Natural killer cell (primary cell): ENCODE measurements around the gene HAUS7. TPM values are rescaled to one million over a fixed set of nuclear protein-coding genes. Genes with fewer than 3 reads are reported as not detected.

Experiments
- ATAC-seq, 3 donors: fragments of 150-1000 bp in 2 of 3; fragments of 200-7000 bp in 1 of 3; cut with Tn5 transposase; 1 replicate in 1 of 3; 2 replicates in 2 of 3; pipeline ENCODE4 v1.10.0; 2021; ENCODE audit warnings: mild to moderate bottlenecking in 2 of 3, moderate library complexity in 2 of 3
- DNase-seq, 2 donors: peaks; one replicate each; pipeline versions ENCODE4 v3.0.0 to v3.0.0-alpha.2; 2013 to 2021; ENCODE audit warnings: mixed read lengths in 1 of 2
- H3K27ac ChIP-seq: one replicate; pipeline ENCODE4 v1.5.1; 2013; ENCODE audit warnings: mild to moderate bottlenecking, low read length
- H3K27me3 ChIP-seq: one replicate; pipeline ENCODE4 v1.6.1; 2013; ENCODE audit warnings: low read length; ENCODE audit not compliant: control insufficient read depth, insufficient read depth
- H3K36me3 ChIP-seq: one replicate; pipeline ENCODE4 v1.6.1; 2013; ENCODE audit warnings: low read length; ENCODE audit not compliant: control insufficient read depth, insufficient read depth
- H3K4me1 ChIP-seq: one replicate; pipeline ENCODE4 v1.6.1; 2013; ENCODE audit warnings: low read length; ENCODE audit not compliant: control insufficient read depth, insufficient read depth
- H3K4me3 ChIP-seq: one replicate; pipeline ENCODE4 v1.5.1; 2013; ENCODE audit warnings: low read length
- H3K9me3 ChIP-seq: one replicate; pipeline ENCODE4 v1.6.1; 2013; ENCODE audit warnings: low read length; ENCODE audit not compliant: control insufficient read depth, insufficient read depth
- H3K27ac Mint-ChIP-seq, 2 donors: one replicate each; pipeline ENCODE4 v1.8.0; 2022; ENCODE audit warnings: mild to moderate bottlenecking in 2 of 2, mixed read lengths in 2 of 2, moderate library complexity in 1 of 2
- H3K27me3 Mint-ChIP-seq, 2 donors: one replicate each; pipeline ENCODE4 v1.8.0; 2022; ENCODE audit warnings: low read depth in 2 of 2, mixed read lengths in 2 of 2
- H3K36me3 Mint-ChIP-seq: one replicate; pipeline ENCODE4 v1.8.0; 2022; ENCODE audit warnings: mixed read lengths
- H3K4me1 Mint-ChIP-seq, 2 donors: one replicate each; pipeline ENCODE4 v1.8.0; 2022; ENCODE audit warnings: mixed read lengths in 2 of 2
- H3K4me3 Mint-ChIP-seq: one replicate; pipeline ENCODE4 v1.8.0; 2022; ENCODE audit warnings: mild to moderate bottlenecking, moderate library complexity, mixed read lengths
- H3K9me3 Mint-ChIP-seq, 2 donors: one replicate each; pipeline ENCODE4 v1.8.0; 2022; ENCODE audit warnings: mixed read lengths in 2 of 2
- CTCF ChIP-seq: fragments of 200-600 bp; IDR thresholded peaks from one replicate; pipeline ENCODE4 v1.8.0; 2022; ENCODE audit warnings: antibody characterized with exemption
- WGBS: methylation state at CpG from one replicate; pipeline ENCODE4 v1.1.7; 2013; ENCODE audit warnings: missing lambda C conversion rate; ENCODE audit not compliant: insufficient coverage; 5-methylcytosine and 5-hydroxymethylcytosine counted together
- intact Hi-C: fragments of 100-400 bp; cut with micrococcal nuclease; formaldehyde crosslinking; loops from one replicate; pipeline ENCODE4 v1.14.2; 2022
- total RNA-seq, 4 donors: library from RNA; stranded (reverse); fragments of 120-200 nt in 1 of 4; gene quantifications; one replicate each; pipeline versions ENCODE4 v1.2.3 to v1.2.4, GENCODE V29; 2013 to 2022

HAUS7 gene
- total RNA-seq, 3 donors from 2014 or later (not counting 1 experiment from before 2014, with no cell fraction given): 27.4 to 33.1 (median 31.9) TPM

GRCh38 chrX:153435845-153436244 lies 34.5 kb downstream of the HAUS7 start:
- Mint-ChIP-seq H3K36me3 (no peaks in the 10 kb centered on the region), H3K9me3 (no peaks in the 10 kb centered on the region), H3K4me1 (no peaks in the 10 kb centered on the region), H3K4me3 (no peak overlapping the region), H3K27ac (no peak overlapping the region), H3K27me3 (peaks cover 0 to 14% of the 10 kb centered on the region in 2 donors)
- intact Hi-C loops: no loop called here
- Histone ChIP-seq H3K4me3 (no peak overlapping the region), H3K36me3 (no peaks in the 10 kb centered on the region), H3K27ac (no peak overlapping the region), H3K4me1 (no peaks in the 10 kb centered on the region), H3K27me3 (no peaks in the 10 kb centered on the region), H3K9me3 (peaks cover 2% of the 10 kb centered on the region)
- ATAC-seq (no peak), DNase-seq (no peak)
- TF ChIP-seq CTCF: no peak
- 20% methylated on average over 1 of the region's 3 CpGs for WGBS

- Mint-ChIP-seq H3K27me3 (peaks cover 0 to 14% of the 10 kb centered on the region in 2 donors), H3K4me1 (no peaks in the 10 kb centered on the region), H3K4me3 (no peak overlapping the region), H3K9me3 (no peaks in the 10 kb centered on the region), H3K36me3 (no peaks in the 10 kb centered on the region), H3K27ac (no peak overlapping the region)
- WGBS: 86% methylated on average over 8 of the region's 8 CpGs
- no peak for TF ChIP-seq CTCF
- ATAC-seq (no peak), DNase-seq (no peak)
- H3K9me3 ChIP-seq: peaks cover 5% of the 10 kb centered on the region
- no peaks in the 10 kb centered on the region for H3K36me3 ChIP-seq
- H3K27ac ChIP-seq: no peak overlapping the region
- H3K4me1 ChIP-seq: no peaks in the 10 kb centered on the region
- no peak overlapping the region for H3K4me3 ChIP-seq
- intact Hi-C loops: no loop called here
- H3K27me3 ChIP-seq: no peaks in the 10 kb centered on the region
Measured at GRCh38 chrX:153434801-153435200, 35.6 kb downstream of the HAUS7 start.

- Histone ChIP-seq H3K27ac (no peak overlapping the region), H3K27me3 (no peaks in the 10 kb centered on the region), H3K4me1 (no peaks in the 10 kb centered on the region), H3K36me3 (no peaks in the 10 kb centered on the region), H3K4me3 (no peak overlapping the region), H3K9me3 (peaks cover 5% of the 10 kb centered on the region)
- Mint-ChIP-seq H3K4me1 (no peaks in the 10 kb centered on the region), H3K27me3 (peaks cover 0 to 14% of the 10 kb centered on the region in 2 donors), H3K9me3 (no peaks in the 10 kb centered on the region), H3K27ac (no peak overlapping the region), H3K36me3 (no peaks in the 10 kb centered on the region), H3K4me3 (no peak overlapping the region)
- no peak for DNase-seq
- intact Hi-C loops: no loop called here
- 95% methylated on average over 17 of the region's 17 CpGs for whole genome bisulfite sequencing
- no peak for ATAC-seq
- TF ChIP-seq CTCF: no peak
Measured at GRCh38 chrX:153433781-153434285, 36.5 kb downstream of the HAUS7 start.

- H3K9me3 Mint-ChIP-seq: no peaks in the 10 kb centered on the region
- WGBS: 90% methylated on average over 11 of the region's 12 CpGs
- intact Hi-C loops: no loop called here
- no peaks in the 10 kb centered on the region for H3K4me1 Mint-ChIP-seq
- no peaks in the 10 kb centered on the region for H3K36me3 ChIP-seq
- TF ChIP-seq CTCF: no peak
- no peaks in the 10 kb centered on the region for H3K36me3 Mint-ChIP-seq
- no peak overlapping the region for H3K27ac Mint-ChIP-seq
- H3K27ac ChIP-seq: no peak overlapping the region
- ATAC-seq: no peak
- no peak overlapping the region for H3K4me3 ChIP-seq
- H3K27me3 Mint-ChIP-seq: peaks cover 0 to 14% of the 10 kb centered on the region in 2 donors
- H3K27me3 ChIP-seq: no peaks in the 10 kb centered on the region
- no peak overlapping the region for H3K4me3 Mint-ChIP-seq
- no peak for DNase-seq
- H3K9me3 ChIP-seq: peaks cover 5% of the 10 kb centered on the region
- no peaks in the 10 kb centered on the region for H3K4me1 ChIP-seq
Measured at GRCh38 chrX:153433161-153433680, 37.2 kb downstream of the HAUS7 start.
